Bone marrow (tissue), 2 donors: ENCODE data around the gene ABHD3.
"Not testable (repeated sequence)": the region's sequence is repeated elsewhere in the genome, so short reads cannot be mapped to it uniquely, and the experiment has no call there.

Source experiments
- DNase-seq, 2 donors: peaks; one replicate each; lab custom pipeline; 2025; lab: John Stamatoyannopoulos, UW

ABHD3 gene

GRCh38 chr18:21704603-21705364, at the start of gene ABHD3:
Gene ABHD3, minus strand, starts transcription at chr18:21704774. Its CDS starts 109 bp downstream, at chr18:21704665.
- DNase-seq: peak; percentile 73 to 91

- DNase-seq: no peak
These were observed 43.5 kb upstream of the ABHD3 start for GRCh38 chr18:21747764-21748693.

- no peak for DNase-seq
These were observed 42.7 kb upstream of the ABHD3 start for GRCh38 chr18:21747268-21747667.

GRCh38 chr18:21745231-21745630, 40.7 kb upstream of the ABHD3 start:
- DNase-seq: no peak

- no peak for DNase-seq
These were observed 38.7 kb upstream of the ABHD3 start for GRCh38 chr18:21743166-21743832.

GRCh38 chr18:21742315-21742687, 37.7 kb upstream of the ABHD3 start:
- no peak for DNase-seq

- DNase-seq: no peak
These were observed 37.2 kb upstream of the ABHD3 start for GRCh38 chr18:21741562-21742314.

GRCh38 chr18:21741312-21741561, 36.7 kb upstream of the ABHD3 start:
- DNase-seq: no peak

GRCh38 chr18:21740538-21741311, 36.2 kb upstream of the ABHD3 start, which contains the start of gene MIB1:
Gene MIB1, plus strand, starts transcription at chr18:21740792. Its CDS starts 792 bp downstream, at chr18:21741584.
- DNase-seq: peak; percentile 95 to 96

- no peak for DNase-seq
These were observed 35.3 kb upstream of the ABHD3 start for GRCh38 chr18:21739604-21740537.

- not testable (repeated sequence) for DNase-seq
These were observed 32.4 kb upstream of the ABHD3 start for GRCh38 chr18:21736926-21737325.

- DNase-seq: no peak
These were observed 31.0 kb upstream of the ABHD3 start for GRCh38 chr18:21735452-21736015.

GRCh38 chr18:21733011-21733410, 28.4 kb upstream of the ABHD3 start:
- no peak for DNase-seq

- no peak for DNase-seq
These were observed 23.1 kb upstream of the ABHD3 start for GRCh38 chr18:21727702-21728101.

- no peak for DNase-seq
These were observed 20.6 kb upstream of the ABHD3 start for GRCh38 chr18:21725201-21725600.

GRCh38 chr18:21722687-21723086, 18.1 kb upstream of the ABHD3 start:
- no peak for DNase-seq

GRCh38 chr18:21714474-21714873, 9.9 kb upstream of the ABHD3 start:
- DNase-seq: no peak

GRCh38 chr18:21707130-21707529, 2.6 kb upstream of the ABHD3 start:
- DNase-seq: not testable (repeated sequence)

- DNase-seq: no peak
These were observed 1.9 kb upstream of the ABHD3 start for GRCh38 chr18:21706386-21706865.
